AG04450 (cell line): Measurements from ENCODE around the gene MUC6. TPM values are rescaled to one million over a fixed set of nuclear protein-coding genes. Genes with fewer than 3 reads are reported as not detected.

ENCODE experiments used
- CTCF ChIA-PET: fragments of 300-600, 350-600 bp; formaldehyde crosslinking; extraction: SDS; loops from one replicate; lab custom pipeline; 2022; ENCODE audit warnings: antibody characterized with exemption, inconsistent platforms; lab: Charles Lee
- POLR2A ChIA-PET: fragments of 350-600 bp; formaldehyde crosslinking; extraction: SDS; loops from one replicate; lab custom pipeline; 2021; ENCODE audit warnings: antibody characterized with exemption, inconsistent platforms; lab: Yijun Ruan, JAX
- DNase-seq: peaks from one replicate; pipeline ENCODE4 v3.0.0-alpha.2; 2011; ENCODE audit warnings: low read depth, low spot score
- H3K27ac ChIP-seq: one replicate; pipeline ENCODE4 v1.5.1; 2012; ENCODE audit warnings: low read depth, low read length, control low read depth
- H3K27me3 ChIP-seq: one replicate; pipeline ENCODE4 v1.6.0; 2012; ENCODE audit warnings: low read length; ENCODE audit not compliant: control insufficient read depth, insufficient read depth
- H3K4me3 ChIP-seq: 2 replicates; pipeline ENCODE4 v1.5.1; 2011; ENCODE audit warnings: mild to moderate bottlenecking, low read depth, low read length, control low read depth
- H3K9me3 ChIP-seq: 2 replicates; pipeline ENCODE4 v1.5.1; 2012; ENCODE audit warnings: low read length; ENCODE audit not compliant: control insufficient read depth, insufficient read depth
- CTCF ChIP-seq: IDR thresholded peaks from 2 replicates; pipeline ENCODE4 v1.5.1; 2011; ENCODE audit warnings: low read depth, low read length, control low read depth, inconsistent platforms
- polyA plus RNA-seq: library from polyadenylated mRNA; depleted of rRNA; stranded (reverse); fragments of >200 nt; gene quantifications from 2 replicates; pipeline ENCODE4 v1.2.3, GENCODE V29; 2011

The MUC6 gene
- polyA plus RNA-seq, 1 experiment, result not detected

GRCh38 chr11:984546-984945 lies 52.0 kb downstream of the MUC6 start:
- POLR2A ChIA-PET, result no interaction called here
- no peak for DNase-seq
- no peaks in the 10 kb centered on the region for H3K27me3 ChIP-seq
- no peak overlapping the region for H3K4me3 ChIP-seq
- TF ChIP-seq CTCF, result no peak
- CTCF ChIA-PET, result no interaction called here
- H3K9me3 ChIP-seq, result no peaks in the 10 kb centered on the region; the same call in 1 of the 2 replicates
- no peak overlapping the region for H3K27ac ChIP-seq

- CTCF ChIA-PET, result no interaction called here
- no peak for DNase-seq
These were observed 54.8 kb downstream of the MUC6 start for GRCh38 chr11:981764-982163.

GRCh38 chr11:980438-981357 lies 55.8 kb downstream of the MUC6 start:
- Histone ChIP-seq H3K27ac (no peak overlapping the region), H3K4me3 (no peak overlapping the region), H3K27me3 (no peaks in the 10 kb centered on the region), H3K9me3 (no peaks in the 10 kb centered on the region; the same call in 1 of the 2 replicates)
- DNase-seq, result no peak
- TF ChIP-seq CTCF, result no peak
- ChIA-PET CTCF (no interaction called here), POLR2A (no interaction called here)

More at GRCh38 chr11:981764-982163, 54.8 kb downstream of the MUC6 start:
- no peak for TF ChIP-seq CTCF
- Histone ChIP-seq H3K4me3 (no peak overlapping the region), H3K27me3 (no peaks in the 10 kb centered on the region), H3K9me3 (no peaks in the 10 kb centered on the region; the same call in 1 of the 2 replicates), H3K27ac (no peak overlapping the region)
- POLR2A ChIA-PET, result no interaction called here

- Histone ChIP-seq H3K27ac (no peak overlapping the region), H3K9me3 (no peaks in the 10 kb centered on the region; the same call in 1 of the 2 replicates), H3K4me3 (no peak overlapping the region), H3K27me3 (no peaks in the 10 kb centered on the region)
- CTCF ChIA-PET, result no interaction called here
- DNase-seq, result no peak
- POLR2A ChIA-PET, result no interaction called here
- no peak for TF ChIP-seq CTCF
These were observed 57.7 kb downstream of the MUC6 start for GRCh38 chr11:978781-979180.
